Measurements from ENCODE around the gene HNRNPA1L2.

Gene HNRNPA1L2

DNA sequence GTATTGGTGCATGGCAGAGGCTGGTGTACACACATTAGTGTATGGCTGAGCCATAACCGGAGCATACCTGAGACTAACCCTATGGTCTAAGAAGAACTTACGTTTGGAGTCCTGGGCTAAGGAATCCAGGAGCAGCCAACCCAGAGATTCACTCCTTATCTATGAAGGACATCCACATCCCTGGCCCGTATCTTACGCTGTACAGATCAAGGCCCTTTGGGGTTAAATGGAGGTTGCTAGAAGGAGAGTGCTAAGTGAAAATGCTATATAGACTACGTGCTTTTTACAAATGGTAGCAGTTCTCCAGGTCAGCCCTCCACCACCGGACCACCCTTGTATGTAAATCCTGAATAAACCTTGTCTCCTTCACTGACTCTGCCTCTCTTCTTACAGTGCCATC, 8.5 kb downstream of the HNRNPA1L2 start:
- peaks cover 35% of the 10 kb centered on the region for H3K36me3 ChIP-seq (ENCODE audit: control insufficient read depth, insufficient read depth, low read length)
- peaks cover 18% of the 10 kb centered on the region; the same call in 1 of the 2 replicates for H3K4me1 ChIP-seq (ENCODE audit: control insufficient read depth, insufficient read depth, low read length)
- peak overlapping the region; percentile 93; the same call in 1 of the 2 replicates for H3K9ac ChIP-seq (ENCODE audit: low read depth, low read length)
- no peaks in the 10 kb centered on the region for H3K27me3 ChIP-seq (ENCODE audit: control insufficient read depth, insufficient read depth, low read length)
- no peak overlapping the region for H3K27ac ChIP-seq (ENCODE audit: low read depth, low read length)
- no peaks in the 10 kb centered on the region for H3K9me3 ChIP-seq (ENCODE audit: control insufficient read depth, insufficient read depth, low read length)
- H3K4me3 ChIP-seq (ENCODE audit: low read depth, low read length) = peak overlapping the region; percentile 90

DNA sequence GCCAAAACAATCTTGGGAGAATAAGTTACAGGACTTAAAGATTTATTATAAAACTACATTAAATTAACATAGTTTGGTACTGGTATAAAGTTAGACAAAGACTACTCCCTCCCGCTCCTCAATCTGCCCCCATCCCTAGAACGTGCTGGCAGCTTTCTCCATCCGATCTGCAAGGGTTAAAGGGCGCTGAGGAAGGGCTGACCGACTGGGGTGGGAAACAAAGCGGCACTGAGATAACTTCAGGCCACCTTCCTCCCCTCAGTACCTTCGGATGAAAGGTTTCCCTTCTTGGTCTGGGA, 9.6 kb downstream of the HNRNPA1L2 start:
- Histone ChIP-seq H3K27me3 (ENCODE audit: control insufficient read depth, insufficient read depth, low read length) (no peaks in the 10 kb centered on the region), H3K27ac (ENCODE audit: low read depth, low read length) (peak overlapping the region; percentile 100), H3K36me3 (ENCODE audit: control insufficient read depth, insufficient read depth, low read length) (peaks cover 46% of the 10 kb centered on the region), H3K9me3 (ENCODE audit: control insufficient read depth, insufficient read depth, low read length) (no peaks in the 10 kb centered on the region), H3K9ac (ENCODE audit: low read depth, low read length) (peak overlapping the region; percentile 93), H3K4me3 (ENCODE audit: low read depth, low read length) (peak overlapping the region; percentile 90), H3K4me1 (ENCODE audit: control insufficient read depth, insufficient read depth, low read length) (peaks cover 18% of the 10 kb centered on the region; the same call in 1 of the 2 replicates)

DNA sequence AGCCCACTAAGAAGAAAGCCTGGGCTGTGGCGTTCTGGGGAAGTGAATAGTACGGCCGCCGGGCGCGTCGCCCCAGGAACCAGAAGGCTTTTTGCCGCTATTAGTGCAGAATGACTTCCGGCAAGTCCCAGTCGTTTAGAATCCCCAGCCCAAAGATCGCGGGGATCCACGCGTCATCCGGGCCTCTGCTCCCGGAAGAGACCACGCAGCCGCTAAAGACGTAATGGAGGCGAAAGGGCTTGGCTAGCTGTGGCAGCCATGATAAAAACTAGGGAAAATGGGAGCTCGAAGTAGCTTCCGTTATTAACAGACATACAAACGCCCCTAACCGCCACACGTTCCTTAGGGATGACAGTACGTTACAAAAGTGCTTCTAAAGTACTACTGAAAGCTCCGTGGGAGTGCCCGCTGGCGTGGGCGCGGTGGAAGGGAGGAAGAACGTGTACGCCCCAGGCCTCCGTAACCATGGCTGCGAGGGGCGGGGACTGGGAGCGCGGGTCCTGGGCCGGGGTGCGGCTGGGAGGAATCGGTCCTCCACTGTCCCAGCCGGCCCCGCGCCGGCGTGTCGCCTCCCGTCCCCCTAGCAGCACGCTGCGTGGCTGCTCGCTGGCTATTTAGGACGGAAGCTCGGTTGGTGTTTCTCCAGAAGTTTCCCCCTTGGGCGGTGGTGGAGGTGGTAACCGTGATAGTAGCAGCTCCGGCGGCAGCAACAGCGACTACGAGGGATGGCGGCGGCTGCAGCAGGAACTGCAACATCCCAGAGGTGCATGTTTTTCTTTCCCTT, 10.2 kb downstream of the HNRNPA1L2 start, which contains the start of gene SUGT1:
SUGT1 (plus strand) TSS at position 641 of the 784 bp plus-strand sequence; CDS start at position 726, 85 bp downstream.
- Histone ChIP-seq H3K36me3 (ENCODE audit: control insufficient read depth, insufficient read depth, low read length) (peaks cover 51% of the 10 kb centered on the region), H3K27me3 (ENCODE audit: control insufficient read depth, insufficient read depth, low read length) (no peaks in the 10 kb centered on the region), H3K9me3 (ENCODE audit: control insufficient read depth, insufficient read depth, low read length) (no peaks in the 10 kb centered on the region), H3K4me3 (ENCODE audit: low read depth, low read length) (peak within 1 kb of the TSS; percentile 90), H3K4me1 (ENCODE audit: control insufficient read depth, insufficient read depth, low read length) (peaks cover 18% of the 10 kb centered on the region; the same call in 1 of the 2 replicates), H3K9ac (ENCODE audit: low read depth, low read length) (peak within 1 kb of the TSS; percentile 93), H3K27ac (ENCODE audit: low read depth, low read length) (peak within 1 kb of the TSS; percentile 100)

- Histone ChIP-seq H3K4me3 (ENCODE audit: low read depth, low read length) (peak overlapping the region; percentile 90), H3K9ac (ENCODE audit: low read depth, low read length) (peak overlapping the region; percentile 93), H3K9me3 (ENCODE audit: control insufficient read depth, insufficient read depth, low read length) (no peaks in the 10 kb centered on the region), H3K4me1 (ENCODE audit: control insufficient read depth, insufficient read depth, low read length) (peaks cover 18% of the 10 kb centered on the region; the same call in 1 of the 2 replicates), H3K36me3 (ENCODE audit: control insufficient read depth, insufficient read depth, low read length) (peaks cover 56% of the 10 kb centered on the region), H3K27ac (ENCODE audit: low read depth, low read length) (peak overlapping the region; percentile 100), H3K27me3 (ENCODE audit: control insufficient read depth, insufficient read depth, low read length) (no peaks in the 10 kb centered on the region)
These were observed 10.7 kb downstream of the HNRNPA1L2 start for GRCh38 chr13:52652980-52653303.

GRCh38 chr13:52659340-52659739, 17.1 kb downstream of the HNRNPA1L2 start:
- Histone ChIP-seq H3K4me1 (ENCODE audit: control insufficient read depth, insufficient read depth, low read length) (peaks cover 8% of the 10 kb centered on the region; the same call in 1 of the 2 replicates), H3K27me3 (ENCODE audit: control insufficient read depth, insufficient read depth, low read length) (no peaks in the 10 kb centered on the region), H3K9ac (ENCODE audit: low read depth, low read length) (no peak overlapping the region), H3K27ac (ENCODE audit: low read depth, low read length) (no peak overlapping the region), H3K4me3 (ENCODE audit: low read depth, low read length) (no peak overlapping the region), H3K36me3 (ENCODE audit: control insufficient read depth, insufficient read depth, low read length) (peaks cover 94% of the 10 kb centered on the region), H3K9me3 (ENCODE audit: control insufficient read depth, insufficient read depth, low read length) (no peaks in the 10 kb centered on the region)

DNA sequence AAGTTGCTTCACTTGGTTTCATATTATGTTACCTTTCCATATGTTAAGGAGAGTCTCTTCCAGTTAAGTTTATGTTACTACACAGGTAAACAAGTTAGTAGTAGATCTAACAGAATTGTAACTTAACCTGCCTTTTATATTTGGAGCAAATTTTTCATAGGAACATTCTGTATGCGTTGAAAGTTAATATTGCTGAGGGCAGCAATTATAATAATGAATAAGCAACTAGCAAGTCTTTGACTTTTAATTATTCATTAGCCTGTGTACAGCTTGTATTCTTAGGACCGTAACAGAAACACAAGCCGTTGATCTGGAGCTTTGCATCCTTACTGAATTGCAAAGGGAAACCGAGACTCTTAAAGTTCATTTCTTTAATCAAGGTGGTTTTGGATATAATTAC, 22.0 kb downstream of the HNRNPA1L2 start:
- H3K27ac ChIP-seq (ENCODE audit: low read depth, low read length) = no peak overlapping the region
- no peak overlapping the region for H3K4me3 ChIP-seq (ENCODE audit: low read depth, low read length)
- H3K27me3 ChIP-seq (ENCODE audit: control insufficient read depth, insufficient read depth, low read length) = no peaks in the 10 kb centered on the region
- H3K9ac ChIP-seq (ENCODE audit: low read depth, low read length) = no peak overlapping the region
- H3K4me1 ChIP-seq (ENCODE audit: control insufficient read depth, insufficient read depth, low read length) = peaks cover 5% of the 10 kb centered on the region; the same call in 1 of the 2 replicates
- peaks cover 96% of the 10 kb centered on the region for H3K36me3 ChIP-seq (ENCODE audit: control insufficient read depth, insufficient read depth, low read length)
- no peaks in the 10 kb centered on the region for H3K9me3 ChIP-seq (ENCODE audit: control insufficient read depth, insufficient read depth, low read length)

- Histone ChIP-seq H3K27me3 (ENCODE audit: control insufficient read depth, insufficient read depth, low read length) (no peaks in the 10 kb centered on the region), H3K36me3 (ENCODE audit: control insufficient read depth, insufficient read depth, low read length) (peaks cover 99% of the 10 kb centered on the region), H3K27ac (ENCODE audit: low read depth, low read length) (no peak overlapping the region), H3K4me3 (ENCODE audit: low read depth, low read length) (no peak overlapping the region), H3K9ac (ENCODE audit: low read depth, low read length) (no peak overlapping the region), H3K9me3 (ENCODE audit: control insufficient read depth, insufficient read depth, low read length) (no peaks in the 10 kb centered on the region), H3K4me1 (ENCODE audit: control insufficient read depth, insufficient read depth, low read length) (peaks cover 7% of the 10 kb centered on the region; the same call in 1 of the 2 replicates)
These were observed 23.1 kb downstream of the HNRNPA1L2 start for GRCh38 chr13:52665325-52665724.

GRCh38 chr13:52669677-52670076, 27.4 kb downstream of the HNRNPA1L2 start:
- H3K4me3 ChIP-seq (ENCODE audit: low read depth, low read length) = no peak overlapping the region
- no peak overlapping the region for H3K9ac ChIP-seq (ENCODE audit: low read depth, low read length)
- peaks cover 7% of the 10 kb centered on the region; the same call in 1 of the 2 replicates for H3K4me1 ChIP-seq (ENCODE audit: control insufficient read depth, insufficient read depth, low read length)
- peaks cover 81% of the 10 kb centered on the region for H3K36me3 ChIP-seq (ENCODE audit: control insufficient read depth, insufficient read depth, low read length)
- no peak overlapping the region for H3K27ac ChIP-seq (ENCODE audit: low read depth, low read length)
- no peaks in the 10 kb centered on the region for H3K27me3 ChIP-seq (ENCODE audit: control insufficient read depth, insufficient read depth, low read length)
- H3K9me3 ChIP-seq (ENCODE audit: control insufficient read depth, insufficient read depth, low read length) = no peaks in the 10 kb centered on the region

- Histone ChIP-seq H3K36me3 (ENCODE audit: control insufficient read depth, insufficient read depth, low read length) (peaks cover 81% of the 10 kb centered on the region), H3K4me1 (ENCODE audit: control insufficient read depth, insufficient read depth, low read length) (peaks cover 7% of the 10 kb centered on the region; the same call in 1 of the 2 replicates), H3K9ac (ENCODE audit: low read depth, low read length) (no peak overlapping the region), H3K27ac (ENCODE audit: low read depth, low read length) (no peak overlapping the region), H3K4me3 (ENCODE audit: low read depth, low read length) (no peak overlapping the region), H3K27me3 (ENCODE audit: control insufficient read depth, insufficient read depth, low read length) (no peaks in the 10 kb centered on the region), H3K9me3 (ENCODE audit: control insufficient read depth, insufficient read depth, low read length) (no peaks in the 10 kb centered on the region)
These were observed 28.5 kb downstream of the HNRNPA1L2 start for GRCh38 chr13:52670726-52671125.

- peaks cover 7% of the 10 kb centered on the region; the same call in 1 of the 2 replicates for H3K4me1 ChIP-seq (ENCODE audit: control insufficient read depth, insufficient read depth, low read length)
- peaks cover 81% of the 10 kb centered on the region for H3K36me3 ChIP-seq (ENCODE audit: control insufficient read depth, insufficient read depth, low read length)
- H3K27ac ChIP-seq (ENCODE audit: low read depth, low read length) = no peak overlapping the region
- no peak overlapping the region for H3K4me3 ChIP-seq (ENCODE audit: low read depth, low read length)
- no peaks in the 10 kb centered on the region for H3K9me3 ChIP-seq (ENCODE audit: control insufficient read depth, insufficient read depth, low read length)
- no peaks in the 10 kb centered on the region for H3K27me3 ChIP-seq (ENCODE audit: control insufficient read depth, insufficient read depth, low read length)
- H3K9ac ChIP-seq (ENCODE audit: low read depth, low read length) = no peak overlapping the region
These were observed 31.2 kb downstream of the HNRNPA1L2 start for GRCh38 chr13:52673465-52673864.

DNA sequence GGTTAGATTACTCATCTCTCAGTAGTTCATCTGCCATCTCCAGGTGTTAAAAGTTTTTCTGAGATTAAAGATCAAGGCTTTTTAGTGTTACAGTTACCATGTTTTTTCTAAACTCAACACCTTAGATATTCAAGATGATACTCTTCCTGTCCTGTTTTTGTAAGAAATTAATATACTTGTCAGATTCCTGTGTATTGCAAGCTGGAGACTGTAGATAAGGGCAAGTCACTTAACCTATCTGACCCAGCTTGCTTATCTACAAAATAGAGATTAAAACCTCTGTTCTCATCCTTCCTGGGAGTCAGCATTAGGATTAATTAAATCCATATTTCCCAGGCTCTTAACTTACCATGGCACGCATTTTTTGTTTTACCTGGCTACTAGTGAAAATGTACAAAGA, 35.6 kb downstream of the HNRNPA1L2 start:
- Histone ChIP-seq H3K4me3 (ENCODE audit: low read depth, low read length) (no peak overlapping the region), H3K27me3 (ENCODE audit: control insufficient read depth, insufficient read depth, low read length) (no peaks in the 10 kb centered on the region), H3K9me3 (ENCODE audit: control insufficient read depth, insufficient read depth, low read length) (no peaks in the 10 kb centered on the region), H3K9ac (ENCODE audit: low read depth, low read length) (no peak overlapping the region), H3K36me3 (ENCODE audit: control insufficient read depth, insufficient read depth, low read length) (peaks cover 89% of the 10 kb centered on the region), H3K27ac (ENCODE audit: low read depth, low read length) (no peak overlapping the region), H3K4me1 (ENCODE audit: control insufficient read depth, insufficient read depth, low read length) (no peaks in the 10 kb centered on the region)
